ENCODE measurements around the gene TMEM151B.
"Not testable (repeated sequence)": the region's sequence is repeated elsewhere in the genome, so short reads cannot be mapped to it uniquely, and the experiment has no call there.

TMEM151B gene

GRCh38 chr6:44227148-44227793, 43.0 kb upstream of the TMEM151B start:
- Mint-ChIP-seq H3K4me1 (peaks cover 18% of the 10 kb centered on the region), H3K27ac (ENCODE audit: low read depth) (no peak overlapping the region), H3K27me3 (no peaks in the 10 kb centered on the region), H3K9me3 (no peaks in the 10 kb centered on the region), H3K4me3 (no peak overlapping the region), H3K36me3 (ENCODE audit: insufficient read depth) (no peaks in the 10 kb centered on the region)
- ATAC-seq (replicated peaks; ENCODE audit: extremely low read depth, poor library complexity, severe bottlenecking): no peak
- DNase-seq (ENCODE audit: low spot score in 2 of 2): no peak

- ATAC-seq (replicated peaks; ENCODE audit: extremely low read depth, poor library complexity, severe bottlenecking) (no peak), DNase-seq (ENCODE audit: low spot score in 2 of 2) (no peak)
- Mint-ChIP-seq H3K4me3 (no peak overlapping the region), H3K27ac (ENCODE audit: low read depth) (no peak overlapping the region), H3K36me3 (ENCODE audit: insufficient read depth) (no peaks in the 10 kb centered on the region), H3K4me1 (peaks cover 13% of the 10 kb centered on the region), H3K27me3 (no peaks in the 10 kb centered on the region), H3K9me3 (no peaks in the 10 kb centered on the region)
These were observed 42.2 kb upstream of the TMEM151B start for GRCh38 chr6:44228031-44228430.

GRCh38 chr6:44228433-44228832, 41.8 kb upstream of the TMEM151B start:
- DNase-seq (ENCODE audit: low spot score in 2 of 2) (no peak), ATAC-seq (replicated peaks; ENCODE audit: extremely low read depth, poor library complexity, severe bottlenecking) (no peak)
- H3K27me3 Mint-ChIP-seq: no peaks in the 10 kb centered on the region
- no peaks in the 10 kb centered on the region for H3K36me3 Mint-ChIP-seq (ENCODE audit: insufficient read depth)
- H3K4me3 Mint-ChIP-seq: no peak overlapping the region
- H3K27ac Mint-ChIP-seq (ENCODE audit: low read depth): no peak overlapping the region
- H3K9me3 Mint-ChIP-seq: no peaks in the 10 kb centered on the region
- H3K4me1 Mint-ChIP-seq: peaks cover 11% of the 10 kb centered on the region

GRCh38 chr6:44228836-44229235, 41.4 kb upstream of the TMEM151B start:
- no peak overlapping the region for H3K4me3 Mint-ChIP-seq
- H3K4me1 Mint-ChIP-seq: peaks cover 15% of the 10 kb centered on the region
- no peaks in the 10 kb centered on the region for H3K9me3 Mint-ChIP-seq
- ATAC-seq (replicated peaks; ENCODE audit: extremely low read depth, poor library complexity, severe bottlenecking): no peak
- H3K36me3 Mint-ChIP-seq (ENCODE audit: insufficient read depth): no peaks in the 10 kb centered on the region
- DNase-seq (ENCODE audit: low spot score in 2 of 2): no peak
- H3K27me3 Mint-ChIP-seq: no peaks in the 10 kb centered on the region
- H3K27ac Mint-ChIP-seq (ENCODE audit: low read depth): no peak overlapping the region

GRCh38 chr6:44229376-44230033, 40.7 kb upstream of the TMEM151B start:
- H3K9me3 Mint-ChIP-seq: no peaks in the 10 kb centered on the region
- H3K4me1 Mint-ChIP-seq: peaks cover 8% of the 10 kb centered on the region
- H3K27me3 Mint-ChIP-seq: no peaks in the 10 kb centered on the region
- no peak overlapping the region for H3K4me3 Mint-ChIP-seq
- H3K36me3 Mint-ChIP-seq (ENCODE audit: insufficient read depth): no peaks in the 10 kb centered on the region
- H3K27ac Mint-ChIP-seq (ENCODE audit: low read depth): no peak overlapping the region
- ATAC-seq (replicated peaks; ENCODE audit: extremely low read depth, poor library complexity, severe bottlenecking) (no peak), DNase-seq (ENCODE audit: low spot score in 2 of 2) (no peak)

GRCh38 chr6:44230034-44230675, 40.1 kb upstream of the TMEM151B start:
- peaks cover 5% of the 10 kb centered on the region for H3K4me1 Mint-ChIP-seq
- H3K27me3 Mint-ChIP-seq: no peaks in the 10 kb centered on the region
- no peaks in the 10 kb centered on the region for H3K36me3 Mint-ChIP-seq (ENCODE audit: insufficient read depth)
- H3K4me3 Mint-ChIP-seq: no peak overlapping the region
- no peaks in the 10 kb centered on the region for H3K9me3 Mint-ChIP-seq
- ATAC-seq (replicated peaks; ENCODE audit: extremely low read depth, poor library complexity, severe bottlenecking) (no peak), DNase-seq (ENCODE audit: low spot score in 2 of 2) (no peak)
- no peak overlapping the region for H3K27ac Mint-ChIP-seq (ENCODE audit: low read depth)

- not testable (repeated sequence) for DNase-seq (ENCODE audit: low spot score in 2 of 2); H3K36me3 Mint-ChIP-seq (ENCODE audit: insufficient read depth); H3K4me1 Mint-ChIP-seq; ATAC-seq (replicated peaks; ENCODE audit: extremely low read depth, poor library complexity, severe bottlenecking); H3K27me3 Mint-ChIP-seq; H3K9me3 Mint-ChIP-seq; H3K4me3 Mint-ChIP-seq; H3K27ac Mint-ChIP-seq (ENCODE audit: low read depth)
These were observed 38.8 kb upstream of the TMEM151B start for GRCh38 chr6:44231426-44231825.

- Mint-ChIP-seq H3K36me3 (ENCODE audit: insufficient read depth) (peaks cover 8% of the 10 kb centered on the region), H3K4me3 (no peak overlapping the region), H3K4me1 (peaks cover 13% of the 10 kb centered on the region), H3K27me3 (no peaks in the 10 kb centered on the region), H3K9me3 (no peaks in the 10 kb centered on the region), H3K27ac (ENCODE audit: low read depth) (peak overlapping the region; percentile 68)
- DNase-seq (ENCODE audit: low spot score in 2 of 2) (no peak), ATAC-seq (replicated peaks; ENCODE audit: extremely low read depth, poor library complexity, severe bottlenecking) (no peak)
These were observed 37.3 kb upstream of the TMEM151B start for GRCh38 chr6:44232676-44233566.

- Mint-ChIP-seq H3K9me3 (no peaks in the 10 kb centered on the region), H3K4me3 (no peak overlapping the region), H3K27ac (ENCODE audit: low read depth) (no peak overlapping the region), H3K4me1 (peaks cover 20% of the 10 kb centered on the region), H3K27me3 (no peaks in the 10 kb centered on the region), H3K36me3 (ENCODE audit: insufficient read depth) (peaks cover 8% of the 10 kb centered on the region)
- DNase-seq (ENCODE audit: low spot score in 2 of 2): no peak
- no peak for ATAC-seq (replicated peaks; ENCODE audit: extremely low read depth, poor library complexity, severe bottlenecking)
These were observed 36.6 kb upstream of the TMEM151B start for GRCh38 chr6:44233567-44234100.

GRCh38 chr6:44234101-44235025, 35.9 kb upstream of the TMEM151B start:
- no peak overlapping the region for H3K27ac Mint-ChIP-seq (ENCODE audit: low read depth)
- peaks cover 21% of the 10 kb centered on the region for H3K4me1 Mint-ChIP-seq

GRCh38 chr6:44235269-44235668, 35.0 kb upstream of the TMEM151B start:
- no peak overlapping the region for H3K4me3 Mint-ChIP-seq
- ATAC-seq (replicated peaks; ENCODE audit: extremely low read depth, poor library complexity, severe bottlenecking) (no peak), DNase-seq (ENCODE audit: low spot score in 2 of 2) (no peak)
- no peaks in the 10 kb centered on the region for H3K9me3 Mint-ChIP-seq
- H3K27me3 Mint-ChIP-seq: no peaks in the 10 kb centered on the region
- peaks cover 8% of the 10 kb centered on the region for H3K36me3 Mint-ChIP-seq (ENCODE audit: insufficient read depth)
- no peak overlapping the region for H3K27ac Mint-ChIP-seq (ENCODE audit: low read depth)
- peaks cover 21% of the 10 kb centered on the region for H3K4me1 Mint-ChIP-seq

More at GRCh38 chr6:44234101-44235025, 35.9 kb upstream of the TMEM151B start:
- Mint-ChIP-seq H3K9me3 (no peaks in the 10 kb centered on the region), H3K27me3 (no peaks in the 10 kb centered on the region), H3K4me3 (no peak overlapping the region), H3K36me3 (ENCODE audit: insufficient read depth) (peaks cover 8% of the 10 kb centered on the region)
- ATAC-seq (replicated peaks; ENCODE audit: extremely low read depth, poor library complexity, severe bottlenecking) (no peak), DNase-seq (ENCODE audit: low spot score in 2 of 2) (no peak)
